NCI-H187 treated with DMSO at 0.1 percent for 48 hours (cell line): ENCODE results near the gene PRTFDC1.
"Not testable (repeated sequence)": the region's sequence is repeated elsewhere in the genome, so short reads cannot be mapped to it uniquely, and the experiment has no call there.

Experiments
- DNase-seq: peaks from one replicate; lab custom pipeline; 2025; lab: John Stamatoyannopoulos, UW

The PRTFDC1 gene

DNA sequence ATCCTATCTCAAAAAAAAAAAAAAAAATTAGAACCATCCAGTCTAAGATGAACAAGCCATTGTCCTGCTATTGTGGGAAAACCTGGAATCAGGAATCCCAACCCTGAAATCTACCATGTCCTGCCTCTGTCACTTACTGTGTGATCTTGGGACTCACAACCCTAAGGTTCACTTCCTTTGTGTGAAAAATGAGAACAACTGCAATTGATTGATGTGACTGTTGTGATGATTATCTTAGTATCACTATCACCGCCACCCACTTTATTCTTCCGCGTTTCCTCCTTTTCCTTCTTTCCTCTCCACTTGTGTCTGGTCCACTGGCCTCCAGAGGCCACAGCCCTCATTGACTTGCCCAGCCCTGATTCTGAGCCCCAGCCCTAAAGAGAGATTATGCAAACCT, 12.6 kb upstream of the PRTFDC1 start:
- no peak for DNase-seq

DNA sequence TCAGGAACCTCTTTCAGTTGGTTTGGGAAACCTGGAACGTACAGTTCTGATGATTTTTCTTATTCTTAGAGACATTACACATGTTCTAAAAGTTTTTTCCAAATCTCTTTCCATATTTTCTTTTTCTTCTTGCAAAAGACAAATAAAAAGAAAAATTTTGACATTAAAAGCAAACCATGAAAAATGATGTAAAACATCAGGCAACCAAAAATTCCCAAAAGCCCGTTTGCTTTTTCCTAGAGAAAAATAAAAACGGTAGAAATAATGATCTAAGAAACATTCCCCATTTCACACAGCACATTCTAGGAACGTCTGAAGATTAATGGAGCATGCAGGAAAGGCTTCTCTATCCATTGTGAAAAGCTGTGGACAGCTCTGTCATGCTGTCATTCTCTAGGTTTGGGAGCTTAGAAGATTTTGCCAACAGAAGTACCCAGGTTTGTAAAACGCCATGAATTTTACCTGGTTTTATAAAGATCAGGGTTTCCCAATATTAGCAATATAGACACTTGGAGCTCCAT, 11.2 kb upstream of the PRTFDC1 start:
- no peak for DNase-seq

DNA sequence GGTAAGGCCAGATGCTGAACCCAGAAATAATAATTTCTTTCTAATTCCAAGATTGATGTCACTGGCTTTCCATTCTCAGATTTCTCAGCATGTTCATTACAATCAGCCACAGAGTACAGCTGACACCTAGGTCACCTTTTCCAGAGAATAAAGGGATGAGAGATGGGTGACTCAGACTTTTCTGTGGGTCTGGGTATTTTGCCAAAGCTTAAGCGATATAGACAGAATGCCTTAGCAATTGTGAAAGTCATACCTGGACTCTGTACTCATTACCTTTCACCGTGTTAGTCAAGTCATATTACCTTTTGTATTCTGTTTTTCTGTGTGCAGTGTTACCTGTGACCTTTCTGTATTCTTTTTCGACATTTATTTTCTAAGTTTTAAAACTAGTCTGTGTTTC, 10.6 kb upstream of the PRTFDC1 start:
- no peak for DNase-seq

DNA sequence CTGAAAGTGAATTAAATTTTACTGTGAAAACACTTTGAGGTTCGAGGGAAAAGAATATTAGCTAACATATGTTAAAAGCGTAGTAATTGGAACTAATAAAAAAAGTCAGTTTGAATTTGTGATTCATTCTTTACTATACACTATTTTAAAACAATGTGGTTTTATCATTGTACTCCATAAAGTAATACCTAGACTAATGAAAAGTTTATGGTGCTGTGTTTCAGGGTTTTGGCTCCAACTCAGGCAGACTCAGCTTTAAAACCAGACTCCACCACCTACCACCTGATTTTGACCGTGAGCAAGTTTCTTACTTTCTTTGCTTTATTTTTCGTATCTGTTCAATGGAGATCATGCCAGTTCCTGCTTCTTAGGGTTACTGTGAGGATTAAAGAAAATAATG, 9.2 kb upstream of the PRTFDC1 start:
- DNase-seq, result no peak

DNA sequence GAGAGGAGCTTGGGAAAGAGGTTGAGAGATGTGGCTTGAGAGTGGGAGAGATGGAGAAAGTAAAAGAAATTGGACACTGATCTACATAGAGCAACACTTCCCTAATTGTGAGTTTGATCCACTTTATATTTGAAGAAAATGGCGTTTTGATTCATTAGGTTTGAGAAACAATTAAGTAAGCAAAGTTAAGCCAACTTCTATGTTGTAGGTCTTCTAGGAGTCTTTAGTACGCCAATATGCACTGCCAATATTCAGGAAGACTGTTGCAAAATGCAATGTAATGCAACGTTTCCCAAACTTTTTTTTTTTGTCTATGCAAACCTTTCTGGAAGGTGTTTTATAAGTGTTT, 7.0 kb upstream of the PRTFDC1 start:
- DNase-seq, result no peak

DNA sequence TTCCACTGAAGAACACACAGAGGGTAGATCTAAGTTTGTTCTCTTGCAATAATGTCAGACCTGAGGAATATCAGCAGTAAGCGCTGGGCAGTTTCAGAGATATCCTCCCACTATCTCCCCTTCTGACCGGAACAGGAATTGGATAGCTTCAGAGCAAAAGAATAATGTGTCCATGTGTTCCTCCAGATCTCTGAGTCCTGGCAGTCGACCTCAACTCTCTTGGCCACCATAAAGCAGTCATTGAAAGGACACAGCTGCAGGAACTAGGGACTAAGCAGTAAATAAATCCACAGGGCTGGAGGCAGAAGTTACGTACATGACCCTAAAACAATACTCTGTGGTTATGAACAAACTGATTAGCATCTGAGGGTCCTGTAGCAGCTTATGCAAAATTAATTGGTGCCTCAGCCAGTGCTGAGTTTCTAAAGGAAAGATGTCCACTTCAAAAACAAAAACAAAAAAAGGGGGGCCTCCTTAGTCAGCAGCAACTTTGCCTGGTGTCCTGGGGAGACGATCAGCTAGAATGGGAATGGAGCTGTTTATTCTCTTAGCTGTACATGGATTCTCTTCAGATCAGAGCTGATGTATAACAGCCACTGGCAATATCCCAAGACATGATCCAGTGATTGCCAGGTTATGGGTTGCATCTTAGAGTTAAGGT, 6.4 kb upstream of the PRTFDC1 start:
- DNase-seq, result no peak

DNA sequence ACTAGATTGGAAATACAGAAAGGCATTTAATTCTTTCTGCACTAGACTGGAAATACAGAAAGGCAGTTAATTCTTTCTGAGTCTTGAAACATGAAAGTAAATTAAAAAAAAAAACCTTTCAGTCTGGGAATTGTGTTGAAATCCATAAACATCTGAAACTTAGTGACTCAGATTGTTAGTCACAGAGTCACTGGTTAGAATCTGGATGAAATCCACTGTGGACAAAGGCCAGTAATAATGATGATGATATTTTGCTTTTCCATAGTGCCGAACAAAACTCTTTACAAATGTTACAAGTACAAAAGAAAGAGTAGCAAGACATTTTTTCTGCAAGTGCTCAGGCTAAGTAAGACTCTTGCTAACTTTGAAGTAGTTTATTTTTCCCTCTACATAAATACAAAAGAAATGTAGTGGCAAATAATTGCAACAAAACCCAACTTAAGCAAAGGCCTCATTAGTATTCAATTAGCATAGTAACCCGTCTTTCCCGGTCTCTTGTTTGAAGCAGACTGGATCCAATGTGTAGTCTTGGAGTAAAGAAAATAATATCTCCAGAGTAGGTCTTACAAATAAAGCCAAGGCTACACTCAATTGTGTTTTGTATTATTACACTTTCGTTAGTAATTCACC, 5.8 kb upstream of the PRTFDC1 start:
- DNase-seq, result no peak

DNA sequence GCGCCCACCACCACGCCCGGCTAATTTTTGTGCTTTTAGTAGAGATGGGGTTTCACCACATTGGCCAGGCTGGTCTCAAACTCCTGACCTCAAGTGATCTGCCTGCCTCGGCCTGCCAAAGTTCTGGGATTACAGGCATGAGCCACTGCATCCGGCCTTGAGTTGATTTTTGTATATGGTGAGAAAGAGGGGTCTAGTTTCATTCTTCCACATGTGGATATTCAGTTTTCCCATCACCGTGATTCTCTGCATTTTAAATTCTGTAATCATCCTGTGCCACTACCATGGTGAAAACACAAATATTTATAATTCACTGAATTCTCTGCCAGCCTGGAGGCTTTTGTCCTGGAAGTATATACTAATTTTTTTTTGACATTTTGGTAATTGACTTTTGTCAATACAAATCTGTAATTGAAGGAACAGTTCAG, 5.2 kb upstream of the PRTFDC1 start:
- DNase-seq, result not testable (repeated sequence)

DNA sequence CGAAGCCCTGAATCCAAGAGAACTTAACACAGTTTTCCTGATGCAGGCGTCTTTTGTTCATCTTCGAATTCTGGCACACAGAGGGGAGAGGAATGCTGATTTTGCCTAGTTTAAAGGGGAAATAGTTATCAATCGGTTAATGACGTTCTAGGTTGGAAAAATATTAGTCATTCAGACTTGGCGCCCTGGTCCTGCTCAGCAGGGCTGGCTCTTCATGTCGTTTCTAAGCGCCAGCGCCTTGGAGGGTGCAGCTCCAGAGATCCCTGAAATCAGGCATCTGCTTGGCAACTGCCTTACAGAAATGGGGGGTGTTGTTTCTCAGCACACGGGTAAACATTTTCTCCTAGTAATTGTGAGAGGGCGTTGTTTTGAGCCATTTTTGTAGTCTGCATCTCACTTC, 1.3 kb upstream of the PRTFDC1 start:
- DNase-seq, result no peak

DNA sequence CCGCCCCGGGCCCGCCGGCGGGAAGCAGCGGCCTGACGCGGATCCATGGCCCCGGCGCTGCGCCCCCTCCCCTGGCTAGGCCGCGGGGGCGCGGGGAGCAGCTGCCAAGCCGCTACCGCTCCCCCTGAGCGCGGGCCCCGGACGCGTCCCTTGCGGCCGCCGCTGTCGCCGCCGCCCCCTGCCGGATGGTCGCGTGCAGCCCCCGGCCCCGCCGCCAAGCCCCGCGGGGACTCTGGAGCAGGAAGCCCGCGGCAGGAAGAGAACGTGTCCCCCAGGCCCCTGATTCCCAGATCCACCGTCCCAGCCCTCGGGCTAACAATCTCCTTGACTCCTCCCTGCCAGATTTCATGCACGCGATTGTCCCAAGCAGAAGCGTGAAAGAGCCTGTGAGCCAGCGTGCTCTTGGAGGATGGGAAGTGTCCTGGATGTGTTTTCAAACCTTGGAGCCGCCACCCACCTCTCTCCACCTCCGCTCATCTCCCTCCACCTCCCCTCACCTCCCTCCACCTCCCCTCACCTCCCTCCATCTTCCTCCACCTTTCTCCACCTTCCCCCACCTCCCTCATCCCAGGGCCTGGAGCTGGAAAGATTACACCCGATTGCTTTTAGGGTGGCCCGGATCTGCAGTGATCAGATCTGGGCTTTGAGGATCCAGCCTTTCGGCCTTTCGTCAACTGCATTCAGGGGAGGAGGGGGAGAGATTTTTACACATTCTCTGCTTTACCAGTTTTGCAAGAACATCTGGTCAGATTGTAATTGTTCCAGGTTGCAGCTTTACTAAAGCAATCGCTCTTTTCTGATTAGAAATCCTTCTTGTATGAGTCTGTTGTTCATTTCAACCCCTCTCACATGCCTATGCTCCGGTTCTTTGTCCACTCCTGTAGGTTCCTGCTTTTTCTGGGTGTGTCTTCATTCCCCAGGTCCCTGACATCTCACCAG, 570 bp upstream of the PRTFDC1 start:
- no peak for DNase-seq

DNA sequence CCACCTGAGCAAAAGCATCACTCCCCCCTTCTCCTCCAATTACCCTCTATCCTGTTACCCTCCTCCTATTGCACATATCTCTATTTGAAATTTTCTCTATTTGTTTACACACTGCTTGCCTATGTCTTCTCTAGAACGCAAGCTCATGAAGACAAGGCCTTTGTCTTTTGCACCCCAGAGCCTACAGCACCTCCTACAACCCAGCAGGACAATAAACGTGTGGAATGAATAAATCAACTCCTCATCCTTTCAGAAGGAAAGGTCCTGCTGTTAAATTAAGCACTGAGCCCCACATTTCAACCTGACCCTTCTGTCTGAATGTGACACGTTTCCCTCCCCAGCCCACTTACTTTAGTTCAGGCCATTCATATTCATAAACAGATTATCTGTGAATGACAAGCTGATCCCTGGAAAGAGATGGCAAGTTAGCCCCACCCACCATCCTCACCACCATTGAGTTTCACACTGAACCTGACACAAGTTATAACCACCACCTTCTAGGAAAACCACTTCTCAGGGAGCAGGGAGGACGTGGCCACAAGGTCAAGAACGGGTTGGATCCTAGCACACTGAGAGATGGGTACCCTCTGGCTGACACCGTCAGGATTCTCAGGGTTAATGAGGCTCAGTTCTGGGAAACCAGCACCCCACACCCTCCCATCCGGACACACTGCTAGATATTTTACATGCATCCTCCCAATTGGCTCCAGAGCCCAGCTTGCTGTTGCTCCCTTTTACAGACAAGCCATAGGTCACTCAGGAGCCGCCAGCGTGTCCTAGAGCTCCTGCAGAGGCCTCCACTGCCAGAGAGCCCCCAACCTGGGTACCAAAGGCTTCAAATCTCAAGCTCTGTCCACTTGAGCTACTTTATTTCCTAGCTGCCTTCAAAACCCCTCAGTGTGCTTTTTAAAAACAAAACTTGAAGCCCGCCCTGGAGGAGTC, 934 bp downstream of the PRTFDC1 start:
- no peak for DNase-seq

DNA sequence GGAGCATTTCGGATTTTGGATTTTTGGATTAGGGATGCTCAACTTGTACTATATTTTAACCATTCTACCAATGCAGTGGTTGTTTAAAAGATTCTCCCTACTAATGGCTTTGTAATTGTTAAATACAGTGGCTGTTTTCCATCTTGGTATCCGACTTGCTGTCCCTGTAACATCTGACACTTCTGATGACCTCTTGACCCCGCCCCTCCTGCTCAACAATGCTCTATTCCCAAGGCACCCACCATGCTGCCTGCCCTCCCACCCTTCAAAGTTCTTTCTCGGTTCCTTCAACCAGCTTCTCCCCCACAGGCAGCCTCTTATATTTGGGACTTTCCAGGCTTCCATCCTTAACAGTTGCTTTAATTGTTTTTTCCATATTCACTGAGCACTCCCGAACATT, 2.0 kb downstream of the PRTFDC1 start:
- no peak for DNase-seq

DNA sequence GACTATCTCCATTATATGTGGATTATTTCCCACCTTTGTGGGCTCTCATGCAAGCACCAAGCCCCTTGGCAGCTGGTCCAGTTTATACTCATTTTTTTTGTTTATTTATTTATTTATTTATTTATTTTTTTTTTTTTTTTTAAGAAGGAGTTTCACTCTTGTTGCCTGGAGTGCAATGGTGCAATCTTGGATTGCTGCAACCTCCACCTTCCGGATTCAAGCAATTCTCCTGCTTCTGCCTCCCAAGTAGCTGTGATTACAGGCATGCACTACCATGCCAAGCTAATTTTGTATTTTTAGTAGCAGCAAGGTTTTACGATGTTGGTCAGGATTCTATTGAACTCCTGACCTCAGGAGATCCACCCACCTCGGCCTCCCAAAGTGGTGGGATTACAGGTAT, 2.8 kb downstream of the PRTFDC1 start:
- DNase-seq, result no peak

DNA sequence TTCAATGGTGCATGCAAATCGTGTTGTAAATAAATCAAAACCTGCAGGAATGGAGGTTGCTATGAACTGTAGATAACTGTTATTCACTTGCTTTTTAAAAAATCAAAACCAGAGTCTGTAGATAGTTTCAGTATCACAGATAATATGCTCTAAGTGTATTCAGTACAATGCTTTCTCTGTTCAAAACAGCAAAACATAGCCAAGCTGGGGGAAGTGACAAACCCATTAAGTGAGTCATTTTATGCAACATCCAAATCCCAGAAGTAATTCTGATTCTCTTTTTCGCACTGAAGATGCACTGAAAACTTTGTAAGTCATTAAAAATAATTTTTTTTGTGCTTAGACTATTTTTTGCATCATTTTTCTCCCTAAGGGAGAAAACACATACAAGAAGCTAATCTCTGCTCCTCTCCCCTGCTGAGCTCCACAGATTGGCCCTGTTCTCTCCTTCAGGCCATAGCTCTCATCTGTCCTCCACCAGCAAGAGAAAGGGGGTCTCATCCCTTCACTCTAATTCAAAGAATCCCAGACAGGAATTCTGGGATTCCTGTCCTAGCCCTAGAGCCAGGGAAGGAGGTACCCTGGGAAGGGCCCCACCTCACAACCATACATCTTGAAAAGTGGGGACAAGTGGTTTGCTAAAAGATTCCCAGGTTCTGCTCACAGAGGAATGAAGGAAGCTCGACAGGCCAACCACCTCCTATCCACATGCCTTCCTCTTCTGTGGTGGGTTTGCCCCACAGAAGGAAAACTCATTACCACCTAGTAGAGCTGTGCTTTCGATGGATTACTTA, 4.9 kb downstream of the PRTFDC1 start:
- DNase-seq, result no peak

DNA sequence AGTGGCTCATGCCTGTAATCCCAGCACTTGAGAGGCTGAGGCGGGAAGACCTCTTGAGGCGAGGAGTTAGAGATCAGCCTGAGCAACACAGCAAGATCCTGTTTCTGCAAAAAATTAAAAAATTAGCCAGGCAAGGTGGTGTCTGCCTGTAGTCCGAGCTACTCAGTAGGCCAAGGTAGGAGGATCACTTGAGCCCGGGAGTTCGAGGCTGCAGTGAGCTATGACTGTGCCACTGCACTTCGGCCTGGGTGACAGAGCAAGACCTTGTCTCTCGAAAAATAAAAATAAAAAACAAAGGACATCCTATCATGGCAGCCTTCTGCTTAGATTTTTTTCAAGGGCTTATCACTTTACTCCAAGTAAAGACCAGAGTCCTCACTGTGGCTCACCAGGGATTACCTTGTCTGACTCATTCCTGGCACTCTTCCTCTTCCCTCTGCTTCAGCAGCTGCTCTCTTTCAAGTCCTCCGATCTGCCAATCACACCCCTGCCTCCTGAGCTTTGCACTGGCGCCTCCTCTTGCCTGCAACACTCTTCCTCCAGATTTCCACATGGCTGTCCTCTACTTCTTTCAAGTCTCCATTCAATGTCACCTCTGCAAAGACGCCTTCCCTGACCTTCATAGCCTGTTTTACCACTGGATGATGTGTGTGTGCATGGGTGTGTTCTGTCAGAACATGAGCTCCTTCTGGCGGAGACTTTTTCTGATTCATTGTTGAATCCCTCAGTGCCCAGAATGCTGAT, 7.7 kb downstream of the PRTFDC1 start:
- no peak for DNase-seq

DNA sequence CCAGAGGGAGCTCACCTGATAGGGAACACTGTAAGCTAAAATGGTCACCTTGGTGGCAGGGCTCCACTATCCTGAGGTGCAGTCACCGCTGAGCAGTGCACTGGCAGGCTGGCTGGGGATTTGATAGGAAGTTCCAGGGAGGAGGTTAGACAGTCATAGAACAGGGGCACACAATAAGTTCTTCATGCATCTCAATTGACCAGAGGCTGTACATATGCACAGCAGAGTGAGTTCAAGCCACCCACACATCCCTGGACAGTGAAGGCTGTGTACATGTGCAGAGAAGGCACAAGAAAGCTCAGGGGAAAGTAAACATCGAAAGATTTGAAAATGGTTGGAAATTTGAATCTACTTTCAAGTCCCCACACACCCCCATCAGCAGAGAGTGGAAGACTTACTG, 13.9 kb downstream of the PRTFDC1 start:
- DNase-seq, result no peak

DNA sequence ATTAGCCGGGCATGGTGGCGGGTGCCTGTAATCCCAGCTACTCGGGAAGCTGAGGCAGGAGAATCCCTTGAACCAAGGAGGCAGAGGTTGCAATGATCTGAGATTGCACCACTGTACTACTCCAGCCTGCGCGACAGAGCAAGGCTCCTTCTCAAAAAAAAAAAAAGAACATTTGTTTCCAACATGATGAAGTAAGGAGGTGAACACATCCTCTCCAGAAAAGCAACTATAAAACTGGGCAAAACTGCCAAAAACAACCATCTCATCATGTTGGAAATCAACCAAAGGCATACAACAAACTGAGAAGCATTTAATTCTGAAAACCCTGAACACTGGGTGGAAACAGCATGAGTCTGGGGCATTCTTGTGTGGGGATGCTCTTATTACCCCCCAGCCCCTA, 14.3 kb downstream of the PRTFDC1 start:
- DNase-seq, result no peak

DNA sequence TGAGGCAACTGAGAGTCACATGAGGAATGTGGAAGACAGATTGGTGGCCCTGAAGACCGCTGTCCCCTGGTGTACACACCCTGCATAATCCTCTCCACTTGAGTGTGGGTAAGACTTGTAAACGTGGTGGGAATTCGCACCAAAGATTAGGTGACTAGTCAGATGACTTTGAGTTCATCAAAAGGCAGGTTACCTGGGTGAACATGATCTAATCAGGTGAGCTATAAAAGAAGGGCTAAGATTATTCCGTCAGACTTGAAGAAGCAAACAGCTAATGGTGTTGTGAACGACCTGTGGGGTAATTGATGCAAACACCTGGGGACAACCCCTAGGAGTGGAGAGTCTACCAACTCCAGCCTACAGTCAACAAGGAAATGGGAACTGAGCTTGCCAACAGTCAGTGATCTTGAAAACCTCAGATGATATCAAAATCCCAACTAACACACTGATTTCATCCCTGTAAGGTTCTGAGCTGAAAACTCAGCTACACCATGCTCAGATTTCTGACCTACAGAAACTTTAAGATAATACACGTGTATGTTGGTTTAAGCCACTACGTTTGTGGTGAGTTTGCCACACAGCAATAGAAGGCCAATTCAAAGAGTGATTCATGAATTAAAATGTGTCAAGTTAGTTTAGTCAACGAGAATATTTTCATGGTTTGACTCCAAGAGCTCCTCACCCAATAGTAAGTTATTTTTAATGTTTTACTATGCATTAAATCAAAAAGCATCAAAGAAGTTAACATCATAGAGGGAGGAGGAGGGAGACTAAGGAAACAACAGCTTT, 16.7 kb downstream of the PRTFDC1 start:
- DNase-seq, result no peak

DNA sequence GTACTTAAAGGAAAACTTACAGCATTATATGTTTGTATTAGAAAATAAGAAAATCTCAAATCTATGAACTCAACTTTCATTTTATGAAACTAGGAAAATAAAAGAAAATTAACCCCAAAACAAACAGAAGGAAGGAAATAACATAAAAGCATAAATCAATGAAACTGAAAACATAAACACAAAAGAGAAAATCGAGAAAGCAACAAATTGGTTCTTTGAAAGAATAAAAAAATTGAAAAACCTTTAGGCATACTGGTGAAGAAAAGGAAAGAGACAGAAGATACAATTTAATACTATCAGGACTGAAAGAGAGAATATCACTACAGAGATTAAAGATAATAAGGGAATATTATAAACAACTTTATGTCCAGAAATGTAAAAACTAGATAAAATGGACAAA, 21.2 kb downstream of the PRTFDC1 start:
- DNase-seq, result no peak
